Activated T-helper 17 cell treated with anti-CD3 and anti-CD28 coated beads, Interleukin-2, amount 50 U/mL, for 72 hours (primary cell): ENCODE data around the gene MSANTD2. TPM values are rescaled to one million over a fixed set of nuclear protein-coding genes. Genes with fewer than 3 reads are reported as not detected.

Experiments used
- ATAC-seq: fragments of 150-1000 bp; cut with Tn5 transposase; replicated peaks from 2 replicates; pipeline ENCODE4 v1.10.0; 2021; ENCODE audit warnings: mild to moderate bottlenecking, moderate library complexity
- H3K27ac Mint-ChIP-seq: one replicate; pipeline ENCODE4 v1.8.0; 2022; ENCODE audit warnings: mixed read lengths
- H3K27me3 Mint-ChIP-seq: one replicate; pipeline ENCODE4 v1.8.0; 2022; ENCODE audit warnings: mixed read lengths
- H3K36me3 Mint-ChIP-seq: one replicate; pipeline ENCODE4 v1.8.0; 2022; ENCODE audit warnings: low read depth, mild to moderate bottlenecking, mixed read lengths
- H3K4me1 Mint-ChIP-seq: one replicate; pipeline ENCODE4 v1.8.0; 2022; ENCODE audit warnings: mixed read lengths
- H3K4me3 Mint-ChIP-seq: one replicate; pipeline ENCODE4 v1.8.0; 2022; ENCODE audit warnings: mild to moderate bottlenecking, mixed read lengths
- H3K9me3 Mint-ChIP-seq: one replicate; pipeline ENCODE4 v1.8.0; 2022; ENCODE audit warnings: mixed read lengths
- total RNA-seq, 2 donors: library from RNA; stranded (reverse); gene quantifications; one replicate each; pipeline ENCODE4 v1.2.3, GENCODE V29; 2022

MSANTD2 gene
- total RNA-seq, 2 donors from 2014 or later: 6.9 to 10.6 TPM

- peaks cover 13% of the 10 kb centered on the region for H3K4me1 Mint-ChIP-seq
- H3K36me3 Mint-ChIP-seq: peaks cover 4% of the 10 kb centered on the region
- H3K27ac Mint-ChIP-seq: peak overlapping the region; percentile 89
- ATAC-seq: no peak
- peak overlapping the region; percentile 85 for H3K4me3 Mint-ChIP-seq
- no peaks in the 10 kb centered on the region for H3K9me3 Mint-ChIP-seq
- H3K27me3 Mint-ChIP-seq: no peaks in the 10 kb centered on the region
Measured at GRCh38 chr11:124801636-124802312, 1.6 kb upstream of the MSANTD2 start.

DNA sequence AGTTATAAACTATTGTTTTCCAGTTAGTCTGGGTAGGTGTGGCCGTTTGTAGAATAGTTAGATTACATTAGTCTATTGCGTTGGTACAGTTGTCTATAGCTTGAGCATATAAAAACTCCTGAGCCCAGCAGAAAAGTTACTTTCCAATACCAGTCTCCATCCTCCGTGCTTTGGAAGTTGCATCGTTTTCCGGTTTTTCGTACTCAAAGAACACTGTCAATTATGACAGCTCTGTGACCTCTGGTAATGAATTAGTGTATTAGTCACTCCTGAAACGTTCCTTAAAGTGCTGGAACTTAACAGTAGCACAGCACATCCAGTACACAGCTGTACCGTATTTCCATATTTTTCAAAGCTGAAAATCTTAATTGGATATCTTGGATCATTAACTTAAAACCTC lies 808 bp upstream of the MSANTD2 start:
- H3K9me3 Mint-ChIP-seq: no peaks in the 10 kb centered on the region
- peaks cover 13% of the 10 kb centered on the region for H3K4me1 Mint-ChIP-seq
- H3K36me3 Mint-ChIP-seq: peaks cover 4% of the 10 kb centered on the region
- H3K4me3 Mint-ChIP-seq: peak overlapping the region; percentile 85
- no peaks in the 10 kb centered on the region for H3K27me3 Mint-ChIP-seq
- peak overlapping the region; percentile 89 for H3K27ac Mint-ChIP-seq
- peak; percentile 51 for ATAC-seq

GRCh38 chr11:124799348-124800225 lies 619 bp downstream of the MSANTD2 start:
- Mint-ChIP-seq H3K9me3 (no peaks in the 10 kb centered on the region), H3K27ac (peak overlapping the region; percentile 86), H3K4me3 (peak overlapping the region; percentile 85), H3K36me3 (peaks cover 4% of the 10 kb centered on the region), H3K27me3 (no peaks in the 10 kb centered on the region), H3K4me1 (peaks cover 13% of the 10 kb centered on the region)
- peak; percentile 57 for ATAC-seq

- H3K4me1 Mint-ChIP-seq: peaks cover 13% of the 10 kb centered on the region
Measured at GRCh38 chr11:124798991-124799347, 1.2 kb downstream of the MSANTD2 start.

GRCh38 chr11:124796312-124796711 lies 3.9 kb downstream of the MSANTD2 start:
- H3K27me3 Mint-ChIP-seq: no peaks in the 10 kb centered on the region
- H3K4me1 Mint-ChIP-seq: peaks cover 28% of the 10 kb centered on the region
- H3K4me3 Mint-ChIP-seq: no peak overlapping the region
- H3K36me3 Mint-ChIP-seq: peaks cover 4% of the 10 kb centered on the region
- H3K27ac Mint-ChIP-seq: no peak overlapping the region
- no peaks in the 10 kb centered on the region for H3K9me3 Mint-ChIP-seq
- ATAC-seq: no peak

More at GRCh38 chr11:124798991-124799347, 1.2 kb downstream of the MSANTD2 start:
- no peaks in the 10 kb centered on the region for H3K9me3 Mint-ChIP-seq
- H3K36me3 Mint-ChIP-seq: peaks cover 4% of the 10 kb centered on the region
- H3K4me3 Mint-ChIP-seq: peak overlapping the region; percentile 85
- H3K27me3 Mint-ChIP-seq: no peaks in the 10 kb centered on the region
- no peak for ATAC-seq
- H3K27ac Mint-ChIP-seq: peak overlapping the region; percentile 86

DNA sequence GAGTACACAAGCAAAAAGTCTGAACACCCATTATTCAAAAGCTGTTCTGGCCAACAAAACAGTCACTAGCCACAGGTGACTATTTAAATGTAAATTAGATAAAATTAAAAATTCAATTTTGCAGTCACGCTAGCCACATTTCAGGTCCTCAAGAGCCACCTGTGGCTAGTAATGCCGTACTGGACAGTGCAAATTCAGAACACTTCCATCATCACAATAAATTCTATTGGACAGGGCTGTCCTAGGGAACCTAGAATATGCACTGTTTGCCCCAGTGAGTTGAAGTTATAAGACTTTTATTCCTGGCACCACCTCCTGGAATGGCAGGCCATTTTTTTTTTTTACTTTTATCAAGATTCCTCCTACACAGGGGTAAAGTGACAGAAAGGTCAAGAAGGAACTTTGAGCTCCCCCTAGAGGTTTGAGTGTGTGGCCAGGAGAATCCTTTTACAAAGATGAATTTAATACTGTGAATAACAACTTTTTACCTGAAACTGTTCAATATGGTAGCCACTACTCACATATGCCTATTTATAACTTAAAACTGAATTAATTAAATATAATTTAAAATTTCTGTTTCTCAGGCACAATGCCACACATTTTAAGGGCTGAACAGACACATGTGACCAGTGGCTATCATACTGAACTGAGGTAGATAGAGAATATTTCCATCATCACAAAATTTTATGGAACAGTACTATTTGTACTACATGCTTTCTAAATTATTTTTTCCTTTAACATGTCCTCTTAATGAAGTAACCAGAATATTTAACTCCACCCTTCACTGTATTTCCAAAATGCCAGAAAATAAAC lies 6.5 kb downstream of the MSANTD2 start:
- Mint-ChIP-seq H3K4me3 (no peak overlapping the region), H3K9me3 (no peaks in the 10 kb centered on the region), H3K36me3 (no peaks in the 10 kb centered on the region), H3K27me3 (no peaks in the 10 kb centered on the region), H3K4me1 (peaks cover 27% of the 10 kb centered on the region), H3K27ac (no peak overlapping the region)
- peak; percentile 59 for ATAC-seq

GRCh38 chr11:124791626-124792341 lies 8.4 kb downstream of the MSANTD2 start:
- peak; percentile 29 for ATAC-seq
- Mint-ChIP-seq H3K9me3 (no peaks in the 10 kb centered on the region), H3K27ac (no peak overlapping the region), H3K27me3 (no peaks in the 10 kb centered on the region), H3K4me3 (no peak overlapping the region), H3K4me1 (peaks cover 21% of the 10 kb centered on the region), H3K36me3 (no peaks in the 10 kb centered on the region)

- Mint-ChIP-seq H3K27me3 (no peaks in the 10 kb centered on the region), H3K4me3 (no peak overlapping the region), H3K36me3 (no peaks in the 10 kb centered on the region), H3K4me1 (peaks cover 21% of the 10 kb centered on the region), H3K9me3 (no peaks in the 10 kb centered on the region), H3K27ac (no peak overlapping the region)
- ATAC-seq: no peak
Measured at GRCh38 chr11:124788521-124788920, 11.7 kb downstream of the MSANTD2 start.

DNA sequence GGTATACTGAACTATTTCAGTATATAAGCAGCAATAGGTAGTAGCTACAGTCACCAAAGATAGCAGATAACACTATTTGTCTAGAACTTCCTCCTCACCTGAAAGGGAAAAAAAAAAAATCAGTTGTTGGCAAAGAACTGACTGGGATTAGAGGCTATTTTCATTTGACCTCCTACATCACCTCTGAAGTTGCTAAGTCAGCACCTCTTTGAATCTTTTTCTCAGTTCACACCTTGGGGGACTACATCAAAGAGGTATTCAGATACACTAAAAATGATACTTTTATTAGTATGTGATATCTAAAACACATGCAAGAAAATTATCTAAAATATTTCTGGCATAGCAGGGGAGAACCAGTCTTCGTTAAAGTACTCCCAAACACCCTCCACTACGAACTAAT lies 16.2 kb downstream of the MSANTD2 start:
- Mint-ChIP-seq H3K9me3 (no peaks in the 10 kb centered on the region), H3K27me3 (no peaks in the 10 kb centered on the region), H3K27ac (no peak overlapping the region), H3K36me3 (no peaks in the 10 kb centered on the region), H3K4me3 (no peak overlapping the region), H3K4me1 (no peaks in the 10 kb centered on the region)
- ATAC-seq: no peak

DNA sequence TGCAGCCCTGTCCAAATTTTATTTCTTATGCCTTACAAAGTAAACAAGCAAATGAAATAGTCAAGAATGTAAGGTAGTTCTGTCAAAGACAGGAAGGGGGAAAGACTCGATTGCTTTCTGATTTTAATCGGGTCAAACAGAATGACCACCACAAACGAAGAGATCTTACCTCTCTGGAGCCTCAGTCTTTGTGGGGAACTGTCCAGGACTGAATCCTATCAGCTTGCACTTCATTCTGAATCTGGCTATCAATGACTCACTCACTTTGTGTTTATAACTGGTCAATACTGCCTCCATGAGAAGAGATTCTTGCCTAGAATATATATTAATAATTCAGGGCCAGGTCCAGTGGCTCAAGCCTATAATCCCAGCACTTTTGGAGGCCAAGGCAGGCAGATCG lies 17.2 kb downstream of the MSANTD2 start:
- no peak for ATAC-seq
- peaks cover 7% of the 10 kb centered on the region for H3K4me1 Mint-ChIP-seq
- no peaks in the 10 kb centered on the region for H3K9me3 Mint-ChIP-seq
- no peaks in the 10 kb centered on the region for H3K27me3 Mint-ChIP-seq
- no peak overlapping the region for H3K4me3 Mint-ChIP-seq
- H3K36me3 Mint-ChIP-seq: no peaks in the 10 kb centered on the region
- H3K27ac Mint-ChIP-seq: no peak overlapping the region

DNA sequence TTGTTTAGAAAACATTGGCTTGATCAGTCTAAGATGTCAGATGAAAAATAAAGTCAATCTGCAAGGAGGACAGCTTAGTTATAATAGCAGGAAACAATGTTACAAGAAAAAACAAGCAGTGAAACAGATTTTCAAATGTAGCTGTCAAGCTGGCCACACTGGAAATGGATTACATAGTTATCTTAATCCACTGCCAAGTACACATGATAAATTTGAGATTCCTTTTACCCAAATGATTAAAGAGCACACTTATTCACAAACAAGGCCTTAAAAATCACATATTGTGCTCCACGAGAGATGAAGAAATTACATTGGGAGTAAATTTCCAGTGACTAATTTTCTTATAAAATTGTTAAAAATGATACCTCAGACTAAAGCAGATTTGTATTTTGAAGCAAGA lies 20.6 kb downstream of the MSANTD2 start:
- Mint-ChIP-seq H3K4me1 (peaks cover 15% of the 10 kb centered on the region), H3K9me3 (no peaks in the 10 kb centered on the region), H3K27ac (no peak overlapping the region), H3K27me3 (no peaks in the 10 kb centered on the region), H3K36me3 (no peaks in the 10 kb centered on the region), H3K4me3 (no peak overlapping the region)
- ATAC-seq: no peak

GRCh38 chr11:124778281-124778680 lies 21.9 kb downstream of the MSANTD2 start:
- H3K4me1 Mint-ChIP-seq: peaks cover 15% of the 10 kb centered on the region
- no peak for ATAC-seq
- H3K27ac Mint-ChIP-seq: no peak overlapping the region
- no peak overlapping the region for H3K4me3 Mint-ChIP-seq
- H3K27me3 Mint-ChIP-seq: no peaks in the 10 kb centered on the region
- no peaks in the 10 kb centered on the region for H3K9me3 Mint-ChIP-seq
- H3K36me3 Mint-ChIP-seq: peaks cover 5% of the 10 kb centered on the region

- Mint-ChIP-seq H3K4me1 (peaks cover 15% of the 10 kb centered on the region), H3K27me3 (no peaks in the 10 kb centered on the region), H3K36me3 (peaks cover 17% of the 10 kb centered on the region), H3K4me3 (no peak overlapping the region), H3K27ac (peak overlapping the region; percentile 14), H3K9me3 (no peaks in the 10 kb centered on the region)
- no peak for ATAC-seq
Measured at GRCh38 chr11:124776865-124777645, 23.2 kb downstream of the MSANTD2 start.
